AG09309 (cell line): ENCODE data around the gene DCBLD1.

ENCODE experiments used
- DNase-seq: peaks from one replicate; pipeline ENCODE4 v3.0.0-alpha.2; 2010; ENCODE audit warnings: low read depth
- H3K4me3 ChIP-seq: 2 replicates; pipeline ENCODE4 v1.5.1; 2011; ENCODE audit warnings: mild to moderate bottlenecking, low read depth, low read length, moderate library complexity; ENCODE audit not compliant: control insufficient read depth
- CTCF ChIP-seq: IDR thresholded peaks from 2 replicates; pipeline ENCODE4 v1.5.1; 2011; ENCODE audit warnings: mild to moderate bottlenecking, low read depth, low read length, inconsistent platforms; ENCODE audit not compliant: insufficient read depth, control insufficient read depth; ENCODE audit errors: missing control alignments

Gene DCBLD1

GRCh38 chr6:117546674-117547073, 64.2 kb downstream of the DCBLD1 start:
- no peak for TF ChIP-seq CTCF
- no peak overlapping the region for H3K4me3 ChIP-seq
- DNase-seq: no peak

GRCh38 chr6:117547688-117548621, 65.5 kb downstream of the DCBLD1 start:
- H3K4me3 ChIP-seq: no peak overlapping the region
- peak; percentile 13 for TF ChIP-seq CTCF
- DNase-seq: no peak

GRCh38 chr6:117548797-117549301, 66.4 kb downstream of the DCBLD1 start:
- DNase-seq: no peak
- H3K4me3 ChIP-seq: no peak overlapping the region
- TF ChIP-seq CTCF: no peak

GRCh38 chr6:117549611-117550010, 67.1 kb downstream of the DCBLD1 start:
- no peak for TF ChIP-seq CTCF
- H3K4me3 ChIP-seq: no peak overlapping the region
- no peak for DNase-seq

DNA sequence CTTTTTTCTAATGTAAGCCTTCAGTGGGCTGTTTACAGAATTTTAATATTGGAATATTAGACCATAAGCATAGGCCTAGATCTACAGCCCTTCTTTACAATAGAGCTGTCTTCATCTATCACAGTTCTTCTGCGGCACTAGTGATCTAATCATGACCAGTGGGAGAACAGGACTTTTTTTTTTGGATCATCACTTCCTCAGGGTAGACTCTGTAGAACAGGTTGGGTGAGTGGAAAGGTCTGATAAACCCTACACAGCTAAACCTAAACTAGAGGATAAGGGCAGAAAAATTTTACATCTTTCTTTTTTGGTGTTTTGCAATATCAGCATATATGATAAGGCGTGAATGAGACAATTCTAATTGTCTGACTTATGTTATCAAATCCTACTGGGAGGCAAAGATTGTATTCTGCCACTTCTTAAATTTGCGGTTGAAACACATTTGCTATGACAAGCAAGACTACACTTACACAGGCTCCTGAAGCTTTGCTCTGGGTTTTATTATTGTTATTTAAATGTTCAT, 67.7 kb downstream of the DCBLD1 start:
- DNase-seq: no peak
- TF ChIP-seq CTCF: no peak
- H3K4me3 ChIP-seq: no peak overlapping the region

DNA sequence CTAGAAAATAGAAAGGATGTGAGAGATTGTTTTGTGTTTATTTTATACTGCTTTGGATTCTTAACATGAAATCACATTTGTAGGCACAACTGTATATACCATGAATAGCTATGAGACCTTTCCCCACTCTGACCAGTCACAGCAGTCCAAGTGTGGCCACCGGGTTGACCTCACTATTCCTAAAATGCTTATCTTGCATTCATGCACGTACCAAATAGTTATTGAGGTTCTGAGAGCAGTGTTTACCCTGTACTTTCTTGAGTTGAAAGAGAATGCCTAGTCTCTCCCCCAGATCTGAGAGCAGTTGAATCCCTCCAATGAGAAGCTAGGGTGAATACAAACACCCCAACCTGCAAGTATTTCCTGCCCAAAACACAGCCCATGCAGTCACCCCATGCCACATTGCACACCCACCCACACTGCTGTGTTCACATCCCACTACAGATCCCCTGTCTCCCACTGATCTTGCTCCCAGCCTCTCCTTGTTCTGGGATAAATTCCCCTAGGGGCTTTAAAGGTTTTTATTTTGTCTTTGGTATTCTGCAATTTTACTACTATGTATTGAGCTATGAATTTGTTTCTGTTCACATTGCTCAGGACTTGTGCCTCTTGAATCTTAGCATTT, 68.3 kb downstream of the DCBLD1 start:
- no peak overlapping the region for H3K4me3 ChIP-seq
- TF ChIP-seq CTCF: no peak
- DNase-seq: no peak
